ENCODE results near the gene C1orf122.

- TF ChIP-seq, protein P1, sequence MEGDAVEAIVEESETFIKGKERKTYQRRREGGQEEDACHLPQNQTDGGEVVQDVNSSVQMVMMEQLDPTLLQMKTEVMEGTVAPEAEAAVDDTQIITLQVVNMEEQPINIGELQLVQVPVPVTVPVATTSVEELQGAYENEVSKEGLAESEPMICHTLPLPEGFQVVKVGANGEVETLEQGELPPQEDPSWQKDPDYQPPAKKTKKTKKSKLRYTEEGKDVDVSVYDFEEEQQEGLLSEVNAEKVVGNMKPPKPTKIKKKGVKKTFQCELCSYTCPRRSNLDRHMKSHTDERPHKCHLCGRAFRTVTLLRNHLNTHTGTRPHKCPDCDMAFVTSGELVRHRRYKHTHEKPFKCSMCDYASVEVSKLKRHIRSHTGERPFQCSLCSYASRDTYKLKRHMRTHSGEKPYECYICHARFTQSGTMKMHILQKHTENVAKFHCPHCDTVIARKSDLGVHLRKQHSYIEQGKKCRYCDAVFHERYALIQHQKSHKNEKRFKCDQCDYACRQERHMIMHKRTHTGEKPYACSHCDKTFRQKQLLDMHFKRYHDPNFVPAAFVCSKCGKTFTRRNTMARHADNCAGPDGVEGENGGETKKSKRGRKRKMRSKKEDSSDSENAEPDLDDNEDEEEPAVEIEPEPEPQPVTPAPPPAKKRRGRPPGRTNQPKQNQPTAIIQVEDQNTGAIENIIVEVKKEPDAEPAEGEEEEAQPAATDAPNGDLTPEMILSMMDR (conservative IDR thresholded peaks at IDR 0.05; ENCODE audit: low read depth in 2 of 2) = no peak
- TF ChIP-seq POLR2AphosphoS5 (IDR thresholded peaks at IDR 0.05; ENCODE audit: low read depth) (no peak), REST (IDR thresholded peaks at IDR 0.05; ENCODE audit: unreplicated experiment) (no peak), ZNF114 (CRISPR knock-in tag; IDR thresholded peaks at IDR 0.05) (no peak), CREB1 (CRISPR knock-in tag; IDR thresholded peaks at IDR 0.05; ENCODE audit: low read depth) (no peak), EZH2phosphoT487 (IDR thresholded peaks at IDR 0.05; ENCODE audit: unreplicated experiment) (no peak)
- TF ChIP-seq, protein P2, sequence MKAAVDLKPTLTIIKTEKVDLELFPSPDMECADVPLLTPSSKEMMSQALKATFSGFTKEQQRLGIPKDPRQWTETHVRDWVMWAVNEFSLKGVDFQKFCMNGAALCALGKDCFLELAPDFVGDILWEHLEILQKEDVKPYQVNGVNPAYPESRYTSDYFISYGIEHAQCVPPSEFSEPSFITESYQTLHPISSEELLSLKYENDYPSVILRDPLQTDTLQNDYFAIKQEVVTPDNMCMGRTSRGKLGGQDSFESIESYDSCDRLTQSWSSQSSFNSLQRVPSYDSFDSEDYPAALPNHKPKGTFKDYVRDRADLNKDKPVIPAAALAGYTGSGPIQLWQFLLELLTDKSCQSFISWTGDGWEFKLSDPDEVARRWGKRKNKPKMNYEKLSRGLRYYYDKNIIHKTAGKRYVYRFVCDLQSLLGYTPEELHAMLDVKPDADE (IDR thresholded peaks at IDR 0.05) = no peak
Measured at GRCh38 chr1:37792943-37793686, 14.5 kb upstream of the C1orf122 start.
